HCT116 (cell line): ENCODE measurements around the gene MLX. TPM values are rescaled to one million over a fixed set of nuclear protein-coding genes. Genes with fewer than 3 reads are reported as not detected.
A peak's percentile ranks its signal among the peaks of the same experiment; 100 is the strongest.

Experiments
- ATAC-seq: fragments of 200-7000 bp; cut with Tn5 transposase; 2 replicates; pipeline ENCODE4 v1.9.1; 2020; ENCODE audit warnings: mild to moderate bottlenecking, moderate library complexity
- BruUV-seq: library from RNA; stranded (reverse); fragments of 400-500 nt; replicated peaks from 2 replicates; lab custom pipeline; 2021; lab: Mats Ljungman, UMichigan
- CTCF ChIA-PET: fragments of 300-600 bp; sonication (Branson Sonifier 250); formaldehyde crosslinking; loops from one replicate; lab custom pipeline; 2021; ENCODE audit warnings: antibody characterized with exemption; lab: Charles Lee
- POLR2A ChIA-PET: fragments of 300-600, 350-600 bp; sonication (Branson Sonifier 250); formaldehyde crosslinking; loops from one replicate; lab custom pipeline; 2021; ENCODE audit warnings: antibody characterized with exemption; lab: Charles Lee
- RAD21 ChIA-PET, 2 experiments: fragments of 300-600 bp; sonication (Branson Sonifier 250); formaldehyde crosslinking; loops; one replicate each; lab custom pipeline; 2023; ENCODE audit warnings: low total read pairs in 2 of 2; ENCODE audit not compliant: uncharacterized antibody in 2 of 2, unreplicated experiment in 2 of 2, low non-redundant PET in 1 of 2; lab: Charles Lee
- DNase-seq: peaks from one replicate; pipeline ENCODE4 v3.0.0-alpha.2; 2010; ENCODE audit warnings: low read depth, low spot score
- H2AFZ ChIP-seq: fragments of 200-600 bp; shearing (Covaris generic), sonication (generic); 2 replicates; pipeline ENCODE4 v1.6.1; 2017; ENCODE audit warnings: low read depth, mixed run types, mixed read lengths, antibody characterized with exemption, low read length; ENCODE audit not compliant: poor library complexity, severe bottlenecking
- H3K27ac ChIP-seq: 2 replicates; pipeline ENCODE4 v1.5.1; 2012; ENCODE audit warnings: low read depth, low read length
- H3K27me3 ChIP-seq: fragments of 200-600 bp; sonication (generic); 2 replicates; pipeline ENCODE4 v1.6.1; 2016; ENCODE audit warnings: mixed run types, low read length, mixed read lengths; ENCODE audit not compliant: insufficient read depth
- H3K36me3 ChIP-seq, 2 experiments: fragments of 200-500 bp in 1 of 2; fragments of 200-600 bp in 1 of 2; sonication (Bioruptor generic) in 1 of 2; sonication (generic) in 1 of 2; 2 replicates each; pipeline versions ENCODE4 v1.5.1 to v1.6.1; 2014 to 2016; ENCODE audit warnings: low read length in 2 of 2, inconsistent platforms in 1 of 2, mixed read lengths in 1 of 2, mixed run types in 1 of 2; ENCODE audit not compliant: insufficient read depth in 2 of 2, control insufficient read depth in 1 of 2
- H3K4me1 ChIP-seq, 2 experiments: fragments of 200-600 bp in 1 of 2; sonication (generic) in 1 of 2; 2 replicates each; pipeline versions ENCODE4 v1.5.1 to v1.6.1; 2012 to 2017; ENCODE audit warnings: low read length in 2 of 2, inconsistent platforms in 1 of 2, mild to moderate bottlenecking in 1 of 2, mixed read lengths in 1 of 2, mixed run types in 1 of 2, moderate library complexity in 1 of 2; ENCODE audit not compliant: insufficient read depth in 2 of 2, control insufficient read depth in 1 of 2
- H3K4me2 ChIP-seq: fragments of 200-600 bp; sonication (generic); 2 replicates; pipeline ENCODE4 v1.6.1; 2017; ENCODE audit warnings: mixed run types, low read length, mixed read lengths
- H3K4me3 ChIP-seq, 2 experiments: fragments of 200-600 bp in 1 of 2; sonication (generic) in 1 of 2; replicated peaks in 1 of 2; 2 replicates each; pipeline ENCODE4 v1.5.1; 2011 to 2016; ENCODE audit warnings: low read length in 2 of 2, control low read depth in 1 of 2, low read depth in 1 of 2, mild to moderate bottlenecking in 1 of 2, mixed read lengths in 1 of 2, mixed run types in 1 of 2
- H3K79me2 ChIP-seq: fragments of 200-600 bp; sonication (generic); 2 replicates; pipeline ENCODE4 v1.6.1; 2017; ENCODE audit warnings: mild to moderate bottlenecking, mixed run types, low read length, moderate library complexity, mixed read lengths; ENCODE audit not compliant: insufficient read depth
- H3K9ac ChIP-seq: fragments of 200-600 bp; sonication (generic); 2 replicates; pipeline ENCODE4 v1.6.1; 2016; ENCODE audit warnings: low read length, mixed read lengths
- H3K9me2 ChIP-seq: fragments of 200-600 bp; sonication (generic), shearing (Covaris generic); 2 replicates; pipeline ENCODE4 v1.6.1; 2017; ENCODE audit warnings: mixed run types, mild to moderate bottlenecking, moderate library complexity; ENCODE audit not compliant: insufficient read depth
- H3K9me3 ChIP-seq, 2 experiments: fragments of 200-500 bp in 1 of 2; fragments of 200-600 bp in 1 of 2; sonication (Bioruptor generic) in 1 of 2; sonication (generic) in 1 of 2; 2 replicates each; pipeline ENCODE4 v1.6.1; 2014 to 2017; ENCODE audit warnings: low read length in 2 of 2, mixed read lengths in 2 of 2, inconsistent platforms in 1 of 2, low read depth in 1 of 2, mild to moderate bottlenecking in 1 of 2, mixed run types in 1 of 2, moderate library complexity in 1 of 2; ENCODE audit not compliant: control insufficient read depth in 1 of 2, insufficient read depth in 1 of 2
- H4K20me1 ChIP-seq: fragments of 200-600 bp; sonication (generic), shearing (Covaris generic); 2 replicates; pipeline ENCODE4 v1.6.1; 2017; ENCODE audit warnings: mixed run types, mild to moderate bottlenecking, moderate library complexity; ENCODE audit not compliant: insufficient read depth
- CBX3 ChIP-seq: IDR thresholded peaks from 2 replicates; pipeline ENCODE4 v1.6.1; 2012; ENCODE audit warnings: low read depth
- FOSL1 ChIP-seq: IDR thresholded peaks from 2 replicates; pipeline ENCODE4 v1.6.1; 2012; ENCODE audit warnings: low read depth
- JUND ChIP-seq: IDR thresholded peaks from 2 replicates; pipeline ENCODE4 v1.6.1; 2012
- POLR2A ChIP-seq: IDR thresholded peaks from 2 replicates; pipeline ENCODE4 v1.7.0; 2011; ENCODE audit warnings: borderline replicate concordance; ENCODE audit not compliant: insufficient read depth, insufficient read length; ENCODE audit errors: extremely low read depth
- POLR2AphosphoS5 ChIP-seq: IDR thresholded peaks from 2 replicates; pipeline ENCODE4 v1.6.1; 2011; ENCODE audit warnings: mild to moderate bottlenecking, low read depth, low read length, moderate library complexity
- RAD21 ChIP-seq: IDR thresholded peaks from 2 replicates; pipeline ENCODE4 v1.6.1; 2012; ENCODE audit warnings: low read depth, mild to moderate bottlenecking
- SIN3A ChIP-seq: IDR thresholded peaks from 2 replicates; pipeline ENCODE4 v1.6.1; 2012; ENCODE audit warnings: low read depth
- SP1 ChIP-seq: IDR thresholded peaks from 2 replicates; pipeline ENCODE4 v1.6.1; 2012; ENCODE audit warnings: low read depth
- YY1 ChIP-seq: IDR thresholded peaks from 2 replicates; pipeline ENCODE4 v1.6.1; 2011; ENCODE audit warnings: low read length, low read depth, moderate library complexity, mild to moderate bottlenecking; ENCODE audit not compliant: insufficient replicate concordance; ENCODE audit errors: extremely low read depth
- intact Hi-C: fragments of 100-400 bp; cut with micrococcal nuclease; formaldehyde crosslinking; loops from 2 replicates; pipeline ENCODE4 v1.10.0; 2022
- total RNA-seq: library from RNA; stranded (reverse); gene quantifications from one replicate; pipeline ENCODE4 v1.2.1, GENCODE V29; 2021; ENCODE audit not compliant: unreplicated experiment
- TF ChIP-seq, protein P1 (sequence below): IDR thresholded peaks from 2 replicates; pipeline ENCODE4 v1.6.1; 2011; ENCODE audit warnings: mild to moderate bottlenecking, low read length, moderate library complexity; ENCODE audit not compliant: insufficient replicate concordance; ENCODE audit errors: extremely low read depth
- TF ChIP-seq, protein P2 (sequence below): IDR thresholded peaks from 2 replicates; pipeline ENCODE4 v1.6.1; 2012

The MLX gene
- total RNA-seq, 1 experiment from 2014 or later, result 47.9 TPM

DNA sequence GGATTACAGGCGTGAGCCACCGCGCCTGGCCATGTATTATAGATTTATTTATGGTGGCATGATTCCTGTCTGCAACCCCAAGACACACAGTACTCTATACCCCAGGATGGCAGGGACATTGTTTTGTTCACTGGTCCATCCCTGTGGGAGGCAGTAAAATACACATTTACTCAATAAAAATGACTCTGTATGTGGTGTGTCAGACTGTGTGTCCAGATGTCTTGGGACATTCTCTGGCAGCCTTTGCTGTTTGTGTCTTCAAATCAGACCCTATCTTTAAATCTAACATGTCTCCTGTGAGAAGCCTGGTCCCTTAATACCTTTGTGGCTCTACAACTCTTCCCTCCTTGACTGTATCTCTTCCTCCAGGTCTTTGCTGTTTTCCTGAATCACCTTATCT, 6.7 kb upstream of the MLX start (continued):
- no peak for TF ChIP-seq YY1
- TF ChIP-seq CBX3, result no peak

DNA sequence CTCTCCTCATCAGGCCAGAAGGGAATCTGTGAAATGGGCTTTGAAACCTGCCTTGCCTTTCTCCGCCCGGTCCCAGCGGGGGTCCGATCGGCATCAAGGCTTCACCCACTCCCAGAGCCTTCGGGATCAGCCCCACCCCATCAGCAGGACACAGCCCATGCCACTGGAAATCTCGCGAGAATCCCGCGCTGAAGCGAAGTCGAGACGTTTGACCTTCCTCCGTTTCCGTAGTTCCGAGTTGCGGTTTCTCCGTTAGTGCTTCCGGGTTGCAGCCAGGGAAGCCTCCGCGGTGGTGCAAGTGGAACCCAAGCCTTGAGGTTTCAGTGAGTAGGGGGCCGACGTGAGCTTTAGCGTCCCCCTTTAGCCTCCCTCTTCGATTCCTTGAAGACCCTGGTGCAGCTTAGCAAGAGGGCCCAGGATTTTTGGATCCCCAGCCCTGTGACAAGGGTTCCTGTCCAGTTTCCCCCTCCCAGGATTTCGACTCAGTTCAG, 5.0 kb upstream of the MLX start, which contains the start of gene COASY:
COASY (plus strand) TSS at position 252 of the 491 bp plus-strand sequence. CDS start 475 bp downstream, outside the sequence.
- H2AFZ ChIP-seq, result no peak within 1 kb of the TSS
- RAD21 ChIA-PET, result no interaction called here

More for the DNA sequence above, 5.0 kb upstream of the MLX start, which contains the start of gene COASY:
- peaks cover 10 to 27% of the 10 kb centered on the region in 2 experiments; a peak in 3 of 4 replicates for H3K36me3 ChIP-seq
- H3K4me1 ChIP-seq, result peaks cover 30 to 49% of the 10 kb centered on the region in 2 experiments
- no peaks in the 10 kb centered on the region for H3K9me3 ChIP-seq
- peak within 1 kb of the TSS; percentile 99 to 100 for H3K4me3 ChIP-seq
- peak within 1 kb of the TSS; percentile 89 for H3K27ac ChIP-seq
- DNase-seq, result peak; percentile 98
- no peaks in the 10 kb centered on the region for H3K9me2 ChIP-seq
- ATAC-seq, result peak; percentile 79
- peak; percentile 61 for TF ChIP-seq POLR2A
- no peak for TF ChIP-seq RAD21
- TF ChIP-seq, protein P1, sequence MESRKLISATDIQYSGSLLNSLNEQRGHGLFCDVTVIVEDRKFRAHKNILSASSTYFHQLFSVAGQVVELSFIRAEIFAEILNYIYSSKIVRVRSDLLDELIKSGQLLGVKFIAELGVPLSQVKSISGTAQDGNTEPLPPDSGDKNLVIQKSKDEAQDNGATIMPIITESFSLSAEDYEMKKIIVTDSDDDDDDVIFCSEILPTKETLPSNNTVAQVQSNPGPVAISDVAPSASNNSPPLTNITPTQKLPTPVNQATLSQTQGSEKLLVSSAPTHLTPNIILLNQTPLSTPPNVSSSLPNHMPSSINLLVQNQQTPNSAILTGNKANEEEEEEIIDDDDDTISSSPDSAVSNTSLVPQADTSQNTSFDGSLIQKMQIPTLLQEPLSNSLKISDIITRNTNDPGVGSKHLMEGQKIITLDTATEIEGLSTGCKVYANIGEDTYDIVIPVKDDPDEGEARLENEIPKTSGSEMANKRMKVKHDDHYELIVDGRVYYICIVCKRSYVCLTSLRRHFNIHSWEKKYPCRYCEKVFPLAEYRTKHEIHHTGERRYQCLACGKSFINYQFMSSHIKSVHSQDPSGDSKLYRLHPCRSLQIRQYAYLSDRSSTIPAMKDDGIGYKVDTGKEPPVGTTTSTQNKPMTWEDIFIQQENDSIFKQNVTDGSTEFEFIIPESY, result peak; percentile 100
- peak; percentile 81 for TF ChIP-seq POLR2AphosphoS5
- TF ChIP-seq, protein P2, sequence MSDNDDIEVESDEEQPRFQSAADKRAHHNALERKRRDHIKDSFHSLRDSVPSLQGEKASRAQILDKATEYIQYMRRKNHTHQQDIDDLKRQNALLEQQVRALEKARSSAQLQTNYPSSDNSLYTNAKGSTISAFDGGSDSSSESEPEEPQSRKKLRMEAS, result peak; percentile 89
- TF ChIP-seq FOSL1, result no peak
- TF ChIP-seq SP1, result peak; percentile 86
- TF ChIP-seq YY1, result peak; percentile 83
- no peak for TF ChIP-seq JUND
- TF ChIP-seq SIN3A, result peak; percentile 93
- TF ChIP-seq, all 23 proteins: peak for 7
- POLR2A ChIA-PET, result interaction anchor here (0.6 kb wide), 1 partner anchor 210 kb away, joined by 3 read pairs; no protein-coding TSS in a partner anchor
- H3K27me3 ChIP-seq, result no peaks in the 10 kb centered on the region
- CTCF ChIA-PET, result no interaction called here
- H3K4me2 ChIP-seq, result peak within 1 kb of the TSS; percentile 99
- intact Hi-C loops, result no loop called here
- H3K9ac ChIP-seq, result peak within 1 kb of the TSS; percentile 99
- H4K20me1 ChIP-seq, result no peaks in the 10 kb centered on the region
- no TSS peak for BruUV-seq
- H3K79me2 ChIP-seq, result peaks cover 29% of the 10 kb centered on the region
